Mesenchymal stem cell (in vitro differentiated cells and primary cell): ENCODE data around the gene PON2.

ENCODE experiments used
- DNase-seq: peaks from one replicate; pipeline ENCODE4 v3.0.0-alpha.2; 2013
- H2AFZ ChIP-seq: one replicate; pipeline ENCODE4 v1.6.1; 2013; ENCODE audit warnings: low read depth, mild to moderate bottlenecking, control low read depth, inconsistent platforms, low read length, moderate library complexity
- H2AK5ac ChIP-seq: 2 replicates; pipeline ENCODE4 v1.6.1; 2013; ENCODE audit warnings: low read length, moderate library complexity, mild to moderate bottlenecking, inconsistent platforms; ENCODE audit not compliant: severe bottlenecking
- H2BK120ac ChIP-seq: one replicate; pipeline ENCODE4 v1.6.1; 2013; ENCODE audit warnings: low read depth, mild to moderate bottlenecking, inconsistent platforms, low read length, moderate library complexity
- H2BK12ac ChIP-seq, 2 experiments: one replicate each; pipeline ENCODE4 v1.6.1; 2013; ENCODE audit warnings: inconsistent platforms in 2 of 2, low read length in 2 of 2, mild to moderate bottlenecking in 2 of 2, moderate library complexity in 2 of 2, control low read depth in 1 of 2
- H2BK15ac ChIP-seq: one replicate; pipeline ENCODE4 v1.6.1; 2013; ENCODE audit warnings: mild to moderate bottlenecking, low read depth, inconsistent platforms; ENCODE audit not compliant: poor library complexity, severe bottlenecking
- H2BK5ac ChIP-seq: 2 replicates; pipeline ENCODE4 v1.6.1; 2013; ENCODE audit warnings: low read depth, mild to moderate bottlenecking, low read length, control low read depth, inconsistent platforms; ENCODE audit not compliant: poor library complexity, severe bottlenecking
- H3K14ac ChIP-seq, 2 experiments: one replicate each; pipeline ENCODE4 v1.6.1; 2013; ENCODE audit warnings: inconsistent platforms in 2 of 2, low read length in 2 of 2, control low read depth in 1 of 2, mild to moderate bottlenecking in 1 of 2, moderate library complexity in 1 of 2
- H3K18ac ChIP-seq, 2 experiments: one replicate each; pipeline ENCODE4 v1.6.1; 2013; ENCODE audit warnings: inconsistent platforms in 2 of 2, low read length in 2 of 2, control low read depth in 1 of 2, low read depth in 1 of 2, mild to moderate bottlenecking in 1 of 2
- H3K23ac ChIP-seq, 2 experiments: one replicate each; pipeline ENCODE4 v1.6.1; 2013; ENCODE audit warnings: inconsistent platforms in 2 of 2, low read length in 2 of 2, mild to moderate bottlenecking in 2 of 2, moderate library complexity in 2 of 2, control low read depth in 1 of 2
- H3K27ac ChIP-seq: 2 replicates; pipeline ENCODE4 v1.5.1; 2013; ENCODE audit warnings: mild to moderate bottlenecking, moderate library complexity, low read length, control low read depth, inconsistent platforms; ENCODE audit not compliant: poor library complexity, severe bottlenecking
- H3K27me3 ChIP-seq, 2 experiments: 2 replicates each; pipeline versions ENCODE4 v1.6.1 to v1.7.0; 2013; ENCODE audit warnings: low read length in 2 of 2, mild to moderate bottlenecking in 2 of 2, moderate library complexity in 2 of 2, control low read depth in 1 of 2, inconsistent platforms in 1 of 2; ENCODE audit not compliant: control insufficient read depth in 1 of 2, insufficient read depth in 1 of 2
- H3K36me3 ChIP-seq, 2 experiments: 2 replicates each; pipeline versions ENCODE4 v1.6.1 to v1.7.0; 2013; ENCODE audit warnings: low read length in 2 of 2, control low read depth in 1 of 2, inconsistent platforms in 1 of 2, low read depth in 1 of 2, mild to moderate bottlenecking in 1 of 2; ENCODE audit not compliant: insufficient read depth in 2 of 2, control insufficient read depth in 1 of 2
- H3K4ac ChIP-seq, 2 experiments: one replicate each; pipeline ENCODE4 v1.6.1; 2013; ENCODE audit warnings: inconsistent platforms in 2 of 2, low read length in 2 of 2, mild to moderate bottlenecking in 2 of 2, moderate library complexity in 2 of 2, control low read depth in 1 of 2, low read depth in 1 of 2
- H3K4me1 ChIP-seq: 2 replicates; pipeline ENCODE4 v1.6.1; 2013; ENCODE audit warnings: low read depth, low read length, control low read depth; ENCODE audit not compliant: control insufficient read depth, insufficient read depth
- H3K4me2 ChIP-seq: 2 replicates; pipeline ENCODE4 v1.6.1; 2013; ENCODE audit warnings: low read length, mild to moderate bottlenecking, inconsistent platforms; ENCODE audit not compliant: poor library complexity, severe bottlenecking
- H3K4me3 ChIP-seq, 2 experiments: 2 replicates each; pipeline versions ENCODE4 v1.5.1 to v1.7.0; 2013; ENCODE audit warnings: low read length in 2 of 2, mild to moderate bottlenecking in 2 of 2, control low read depth in 1 of 2, low read depth in 1 of 2; ENCODE audit not compliant: insufficient read depth in 1 of 2
- H3K79me1 ChIP-seq: replicated peaks from 2 replicates; pipeline ENCODE4 v1.6.1; 2013; ENCODE audit warnings: mild to moderate bottlenecking, control low read depth, low read length, inconsistent platforms; ENCODE audit not compliant: poor library complexity, severe bottlenecking
- H3K9ac ChIP-seq: 2 replicates; pipeline ENCODE4 v1.7.0; 2013; ENCODE audit warnings: mild to moderate bottlenecking, low read length, moderate library complexity
- H3K9me3 ChIP-seq: 2 replicates; pipeline ENCODE4 v1.7.0; 2013; ENCODE audit warnings: mild to moderate bottlenecking, low read length; ENCODE audit not compliant: control insufficient read depth
- H4K8ac ChIP-seq: one replicate; pipeline ENCODE4 v1.6.1; 2013; ENCODE audit warnings: inconsistent platforms, mild to moderate bottlenecking, low read length, moderate library complexity
- H4K91ac ChIP-seq: one replicate; pipeline ENCODE4 v1.6.1; 2013; ENCODE audit warnings: mild to moderate bottlenecking, low read length, inconsistent platforms
- WGBS: methylation state at CpG from one replicate; pipeline ENCODE4 v1.1.7; 2013; ENCODE audit warnings: mixed read lengths; 5-methylcytosine and 5-hydroxymethylcytosine counted together

PON2 gene

GRCh38 chr7:95375591-95376257 lies 59.1 kb downstream of the PON2 start:
- Histone ChIP-seq H3K27ac (no peak overlapping the region), H3K9ac (no peak overlapping the region), H2AK5ac (no peak overlapping the region)

GRCh38 chr7:95373323-95373722 lies 61.5 kb downstream of the PON2 start:
- no peak overlapping the region for H3K9ac ChIP-seq
- H3K14ac ChIP-seq = no peak overlapping the region
- H3K4ac ChIP-seq = no peak overlapping the region
- no peaks in the 10 kb centered on the region for H3K4me1 ChIP-seq
- H3K4me3 ChIP-seq = no peak overlapping the region
- no peaks in the 10 kb centered on the region for H3K9me3 ChIP-seq
- H4K91ac ChIP-seq = no peak overlapping the region
- H3K23ac ChIP-seq = no peak overlapping the region
- H2AFZ ChIP-seq = no peak overlapping the region
- H4K8ac ChIP-seq = no peak overlapping the region
- WGBS = 92% methylated on average over 4 of the region's 4 CpGs
- DNase-seq = no peak
- H2BK15ac ChIP-seq = no peak overlapping the region
- H3K27me3 ChIP-seq = no peaks in the 10 kb centered on the region
- no peak overlapping the region for H3K18ac ChIP-seq
- H3K79me1 ChIP-seq = no peaks in the 10 kb centered on the region
- no peak overlapping the region for H3K4me2 ChIP-seq
- no peak overlapping the region for H2AK5ac ChIP-seq
- H3K27ac ChIP-seq = no peak overlapping the region
- no peak overlapping the region for H2BK5ac ChIP-seq
- H3K36me3 ChIP-seq = peaks cover 0 to 4% of the 10 kb centered on the region in 2 experiments
- H2BK12ac ChIP-seq = no peak overlapping the region
- H2BK120ac ChIP-seq = no peak overlapping the region

More at GRCh38 chr7:95375591-95376257, 59.1 kb downstream of the PON2 start:
- Histone ChIP-seq H3K23ac (no peak overlapping the region), H4K8ac (no peak overlapping the region), H3K79me1 (no peaks in the 10 kb centered on the region), H3K27me3 (no peaks in the 10 kb centered on the region), H2AFZ (no peak overlapping the region), H2BK5ac (no peak overlapping the region), H2BK15ac (no peak overlapping the region), H3K14ac (no peak overlapping the region), H3K36me3 (peaks cover 0 to 4% of the 10 kb centered on the region in 2 experiments), H2BK120ac (no peak overlapping the region), H3K4ac (no peak overlapping the region), H3K4me2 (no peak overlapping the region), H3K4me1 (no peaks in the 10 kb centered on the region), H3K18ac (no peak overlapping the region), H2BK12ac (no peak overlapping the region), H4K91ac (no peak overlapping the region), H3K4me3 (no peak overlapping the region), H3K9me3 (no peaks in the 10 kb centered on the region)
- WGBS = 73% methylated on average over 2 of the region's 2 CpGs
- no peak for DNase-seq

DNA sequence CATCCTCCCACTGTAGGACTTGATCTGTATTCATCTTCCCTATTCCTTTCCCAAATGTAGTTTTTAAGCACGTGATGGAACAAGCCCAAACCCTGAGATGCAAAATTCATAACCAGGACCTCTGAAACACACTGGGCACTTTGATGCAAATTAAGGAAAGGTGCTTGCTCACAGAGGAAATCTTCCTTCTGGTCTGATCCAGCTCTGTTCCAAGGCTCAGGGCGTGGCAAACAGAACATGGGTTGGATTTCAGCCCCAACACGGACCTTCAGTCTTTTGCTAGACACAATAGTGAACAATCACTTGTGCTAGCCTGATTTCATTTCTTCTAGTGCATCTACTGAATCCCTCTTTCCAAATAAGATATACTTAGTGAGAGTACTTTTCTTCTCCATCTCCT lies 66.6 kb downstream of the PON2 start:
- no peaks in the 10 kb centered on the region for H3K79me1 ChIP-seq
- no peaks in the 10 kb centered on the region for H3K9me3 ChIP-seq
- H2BK5ac ChIP-seq = no peak overlapping the region
- no peak overlapping the region for H2AK5ac ChIP-seq
- H2BK12ac ChIP-seq = no peak overlapping the region
- no peak overlapping the region for H3K9ac ChIP-seq
- H2BK15ac ChIP-seq = no peak overlapping the region
- DNase-seq = no peak
- no peak overlapping the region for H4K8ac ChIP-seq
- H3K4me1 ChIP-seq = no peaks in the 10 kb centered on the region
- no peak overlapping the region for H2BK120ac ChIP-seq
- no peak overlapping the region for H3K4ac ChIP-seq
- WGBS = 67% methylated on average over 3 of the region's 3 CpGs
- no peak overlapping the region for H3K23ac ChIP-seq
- H3K36me3 ChIP-seq = no peaks in the 10 kb centered on the region
- H3K4me3 ChIP-seq = no peak overlapping the region
- no peaks in the 10 kb centered on the region for H3K27me3 ChIP-seq
- no peak overlapping the region for H2AFZ ChIP-seq
- H3K14ac ChIP-seq = no peak overlapping the region
- H3K27ac ChIP-seq = no peak overlapping the region
- H3K4me2 ChIP-seq = no peak overlapping the region
- no peak overlapping the region for H4K91ac ChIP-seq
- H3K18ac ChIP-seq = no peak overlapping the region

DNA sequence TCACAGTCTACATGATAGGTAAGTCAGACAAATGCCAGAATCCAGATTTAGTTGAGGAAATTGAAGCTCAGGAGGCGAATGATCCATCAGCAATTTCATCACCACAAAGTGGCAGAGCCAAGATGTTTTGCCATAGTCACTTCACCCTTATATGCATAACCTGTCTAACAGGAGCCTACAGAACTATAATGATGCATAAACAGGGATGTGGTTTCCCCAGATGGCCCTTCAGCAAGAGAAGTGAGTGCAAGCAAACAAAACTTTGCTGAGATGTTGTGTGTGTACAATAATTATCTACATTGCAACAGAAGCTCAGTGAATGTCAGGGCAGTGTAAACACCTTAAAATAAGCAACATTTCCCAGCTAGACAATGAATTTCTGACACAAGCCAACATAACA lies 67.2 kb downstream of the PON2 start:
- Histone ChIP-seq H3K27ac (no peak overlapping the region), H2BK120ac (no peak overlapping the region), H2BK15ac (no peak overlapping the region), H3K9me3 (no peaks in the 10 kb centered on the region), H3K14ac (no peak overlapping the region), H3K4me2 (no peak overlapping the region), H2BK5ac (no peak overlapping the region), H3K79me1 (no peaks in the 10 kb centered on the region), H3K9ac (no peak overlapping the region), H2BK12ac (no peak overlapping the region), H2AFZ (no peak overlapping the region), H3K23ac (no peak overlapping the region), H3K18ac (no peak overlapping the region), H2AK5ac (no peak overlapping the region), H3K4me3 (no peak overlapping the region), H3K27me3 (no peaks in the 10 kb centered on the region), H3K36me3 (no peaks in the 10 kb centered on the region), H4K8ac (no peak overlapping the region), H4K91ac (no peak overlapping the region), H3K4me1 (no peaks in the 10 kb centered on the region), H3K4ac (no peak overlapping the region)
- 44% methylated on average over 1 of the region's 1 CpG for WGBS
- DNase-seq = no peak
